IPS-18c (cell line): ENCODE measurements around the gene TMEM82.

ENCODE experiments used
- H3K4me3 ChIP-seq: 2 replicates; pipeline ENCODE4 v1.7.0; 2013; ENCODE audit warnings: low read depth, mild to moderate bottlenecking, low read length, moderate library complexity; ENCODE audit not compliant: insufficient read depth
- H3K9me3 ChIP-seq: one replicate; pipeline ENCODE4 v1.6.1; 2013; ENCODE audit warnings: mild to moderate bottlenecking, low read length, moderate library complexity; ENCODE audit not compliant: control insufficient read depth, insufficient read depth

TMEM82 gene

DNA sequence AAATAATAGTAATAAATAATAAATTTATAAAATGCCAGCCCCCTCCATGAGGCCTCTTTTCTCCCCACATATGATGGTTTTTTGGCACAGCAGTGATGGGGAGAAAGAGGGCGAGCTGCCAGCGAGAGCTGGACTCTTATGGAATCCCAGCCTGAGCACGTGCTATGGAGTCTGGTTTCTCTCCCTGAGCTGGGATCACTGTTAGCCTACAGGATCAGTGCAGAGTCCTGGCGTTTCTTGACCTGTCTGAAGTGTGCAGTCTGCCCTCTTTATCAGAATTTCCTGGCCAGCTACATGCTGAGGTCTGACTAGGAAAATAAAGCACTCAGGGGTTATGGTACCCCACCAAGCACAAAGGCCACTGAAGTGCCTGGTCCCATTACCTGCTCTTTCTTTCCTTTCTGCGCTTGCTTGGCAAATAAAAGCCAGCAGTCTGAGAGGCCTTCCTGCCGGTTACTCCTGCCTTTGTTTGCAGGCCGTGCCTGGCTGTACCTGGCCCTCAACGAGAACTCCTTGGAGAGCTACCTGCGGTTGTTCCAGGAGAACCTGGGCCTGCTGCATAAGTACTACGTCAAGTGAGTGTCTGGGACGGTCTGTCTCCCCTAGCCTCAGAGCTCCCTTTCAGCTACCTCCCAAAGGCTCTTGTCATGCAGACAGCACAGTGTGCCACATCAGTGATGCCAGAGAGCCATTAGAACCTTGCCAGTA is 24.7 kb upstream of the TMEM82 start:
- Histone ChIP-seq H3K4me3 (no peak overlapping the region), H3K9me3 (no peaks in the 10 kb centered on the region)

DNA sequence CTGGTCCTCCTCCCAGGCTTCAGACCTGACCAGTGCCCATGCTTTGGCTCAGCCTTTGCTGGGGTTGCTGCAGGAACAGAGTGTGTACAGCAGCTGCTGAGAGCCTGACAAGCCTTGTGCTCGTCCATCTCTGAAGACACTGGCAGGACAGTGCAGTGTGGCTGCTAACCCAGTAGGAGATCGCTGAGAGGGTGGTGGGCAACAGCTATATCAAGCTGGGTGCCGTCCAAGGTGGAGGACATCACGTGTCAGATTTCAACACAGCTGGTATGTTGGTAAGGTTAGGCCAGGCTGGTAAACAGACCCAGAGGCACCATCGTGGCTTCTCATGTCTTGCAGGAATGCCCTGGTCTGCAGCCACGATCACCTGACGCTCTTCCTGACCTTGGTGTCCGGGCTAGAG is 24.1 kb upstream of the TMEM82 start:
- Histone ChIP-seq H3K4me3 (no peak overlapping the region), H3K9me3 (no peaks in the 10 kb centered on the region)

DNA sequence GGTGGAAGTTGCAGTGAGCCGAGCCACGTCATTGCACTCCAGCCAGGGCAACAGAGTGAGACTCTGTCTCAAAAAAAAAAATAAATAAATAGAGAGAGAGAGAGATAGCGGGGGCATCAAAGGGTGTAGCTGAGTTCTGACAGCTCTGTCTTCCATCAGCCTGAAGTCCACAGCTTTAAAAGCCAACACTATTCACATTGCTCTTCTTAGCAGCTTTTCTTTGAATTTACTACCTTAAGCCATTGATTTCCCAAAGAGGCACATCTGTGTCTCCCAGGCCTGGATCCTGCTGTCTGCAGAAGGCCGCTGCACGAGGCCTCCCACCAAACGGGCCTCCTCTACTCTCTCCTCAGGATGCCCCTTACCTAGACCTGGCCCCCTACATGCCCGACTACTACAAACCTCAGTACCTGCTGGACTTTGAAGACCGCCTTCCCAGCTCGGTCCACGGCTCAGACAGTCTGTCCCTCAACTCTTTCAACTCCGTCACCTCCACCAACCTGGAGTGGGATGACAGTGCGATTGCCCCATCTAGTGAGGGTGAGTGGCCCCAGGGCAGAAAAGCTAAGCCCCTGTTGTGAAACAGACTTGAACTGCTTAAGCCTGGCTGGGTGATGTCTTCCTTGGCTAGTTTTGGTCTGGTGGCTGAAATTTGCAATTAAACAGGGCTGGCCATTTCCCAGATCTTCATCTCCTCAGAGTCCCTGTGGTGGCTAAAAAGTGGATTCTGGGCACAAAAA is 22.7 kb upstream of the TMEM82 start:
- Histone ChIP-seq H3K4me3 (no peak overlapping the region), H3K9me3 (no peaks in the 10 kb centered on the region)

DNA sequence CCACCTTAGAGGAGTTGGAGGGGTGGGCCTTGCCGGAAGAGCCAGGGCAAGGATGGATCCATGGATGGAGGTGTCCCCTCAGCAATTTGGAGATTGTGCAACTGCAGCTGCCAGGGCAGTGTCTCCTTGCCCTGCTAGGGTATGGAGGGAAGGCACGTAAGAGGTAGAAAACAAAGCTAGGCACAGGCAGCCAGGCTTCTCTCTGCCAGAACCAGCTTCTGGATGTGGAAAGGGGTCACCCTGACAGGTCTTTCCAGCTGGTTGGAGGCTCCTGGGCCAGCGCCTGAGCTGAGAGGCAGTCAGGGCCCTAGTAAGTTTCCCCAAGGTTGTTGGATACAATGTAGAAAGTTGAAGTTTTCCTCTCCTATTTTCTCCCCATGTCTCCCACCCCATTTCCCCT is 21.4 kb upstream of the TMEM82 start:
- no peaks in the 10 kb centered on the region for H3K9me3 ChIP-seq
- no peak overlapping the region for H3K4me3 ChIP-seq

DNA sequence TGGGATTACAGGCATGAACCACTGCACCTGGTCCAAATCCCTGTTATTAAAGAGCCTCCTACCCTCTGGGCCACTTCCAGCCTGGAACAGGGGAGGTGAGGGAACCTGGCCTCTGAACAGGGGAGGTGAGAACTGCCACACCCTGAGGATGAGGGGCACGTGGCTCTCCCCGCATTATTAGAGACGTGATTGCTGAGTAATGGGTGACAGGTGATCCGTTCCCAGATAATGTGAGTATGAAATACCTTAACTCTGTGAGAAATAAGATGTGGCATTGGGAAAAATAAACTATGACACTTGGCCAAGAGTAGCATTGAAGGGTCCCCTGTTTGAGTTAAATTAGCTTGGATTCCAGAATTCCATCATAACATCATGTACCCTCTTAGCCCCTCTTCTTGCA is 19.9 kb upstream of the TMEM82 start:
- H3K9me3 ChIP-seq: no peaks in the 10 kb centered on the region
- no peak overlapping the region for H3K4me3 ChIP-seq

DNA sequence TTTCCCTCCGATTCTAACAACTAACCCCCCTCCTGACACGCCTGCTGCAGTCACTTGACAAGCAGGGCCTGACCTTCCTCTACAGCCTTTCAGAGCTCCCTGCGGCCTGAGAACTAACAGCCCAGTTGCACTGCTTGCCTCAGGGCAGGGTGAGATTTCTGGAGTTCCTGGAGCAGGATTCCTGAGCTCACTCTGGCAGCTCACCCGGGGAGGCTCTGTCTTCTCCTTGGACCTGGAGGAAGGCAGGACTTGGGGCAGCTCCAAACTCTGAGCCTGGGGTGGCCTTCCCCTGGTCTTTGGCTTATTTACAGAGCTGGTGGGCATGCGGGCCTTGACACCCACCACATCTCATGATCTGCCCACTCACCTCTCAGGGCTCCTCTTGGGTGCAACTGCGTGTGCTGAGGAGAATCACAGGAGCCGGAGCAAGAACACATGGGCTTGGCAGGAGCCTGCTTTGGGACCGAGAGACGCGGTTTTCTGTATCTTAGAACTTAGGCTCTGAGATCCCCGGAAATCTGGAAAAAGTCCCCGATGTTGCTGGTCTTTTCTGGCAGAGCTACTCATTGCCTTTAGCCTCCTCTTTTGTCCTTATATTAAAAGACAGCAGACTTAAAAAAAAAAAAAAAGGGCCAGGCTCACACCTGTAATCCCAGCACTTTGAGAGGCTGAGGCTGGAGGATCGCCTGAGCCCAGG is 19.3 kb upstream of the TMEM82 start:
- Histone ChIP-seq H3K4me3 (no peak overlapping the region), H3K9me3 (no peaks in the 10 kb centered on the region)

DNA sequence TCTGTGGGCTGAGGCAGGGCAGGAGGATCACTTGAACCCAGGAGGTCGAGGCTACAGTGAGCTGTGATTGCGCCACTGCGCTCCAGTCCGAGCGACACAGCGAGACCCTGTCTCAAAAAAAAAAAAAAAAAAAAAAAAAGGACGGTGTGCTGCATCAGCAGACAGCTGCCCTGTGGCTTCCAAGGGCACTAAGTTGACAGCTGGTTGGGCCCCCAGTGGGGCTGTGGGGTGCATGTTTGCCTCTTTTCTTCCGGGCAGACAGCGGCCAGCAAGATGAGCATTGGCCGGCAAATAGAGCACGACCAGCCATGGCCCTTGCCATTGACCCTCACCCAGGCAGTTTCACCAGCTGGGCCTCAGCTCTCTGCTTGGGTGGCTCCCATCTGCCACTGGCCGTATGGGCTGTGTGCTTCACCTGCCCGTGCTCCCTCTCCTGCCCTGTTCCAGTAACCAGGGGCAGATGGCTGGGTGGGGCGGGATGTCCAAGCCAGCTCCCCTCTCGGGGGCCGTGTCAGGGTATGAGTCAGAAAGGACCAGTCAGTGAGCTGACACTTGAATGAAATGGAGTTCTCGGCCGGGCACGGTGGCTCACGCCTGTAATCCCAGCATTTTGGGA is 18.6 kb upstream of the TMEM82 start:
- Histone ChIP-seq H3K9me3 (no peaks in the 10 kb centered on the region), H3K4me3 (no peak overlapping the region)

DNA sequence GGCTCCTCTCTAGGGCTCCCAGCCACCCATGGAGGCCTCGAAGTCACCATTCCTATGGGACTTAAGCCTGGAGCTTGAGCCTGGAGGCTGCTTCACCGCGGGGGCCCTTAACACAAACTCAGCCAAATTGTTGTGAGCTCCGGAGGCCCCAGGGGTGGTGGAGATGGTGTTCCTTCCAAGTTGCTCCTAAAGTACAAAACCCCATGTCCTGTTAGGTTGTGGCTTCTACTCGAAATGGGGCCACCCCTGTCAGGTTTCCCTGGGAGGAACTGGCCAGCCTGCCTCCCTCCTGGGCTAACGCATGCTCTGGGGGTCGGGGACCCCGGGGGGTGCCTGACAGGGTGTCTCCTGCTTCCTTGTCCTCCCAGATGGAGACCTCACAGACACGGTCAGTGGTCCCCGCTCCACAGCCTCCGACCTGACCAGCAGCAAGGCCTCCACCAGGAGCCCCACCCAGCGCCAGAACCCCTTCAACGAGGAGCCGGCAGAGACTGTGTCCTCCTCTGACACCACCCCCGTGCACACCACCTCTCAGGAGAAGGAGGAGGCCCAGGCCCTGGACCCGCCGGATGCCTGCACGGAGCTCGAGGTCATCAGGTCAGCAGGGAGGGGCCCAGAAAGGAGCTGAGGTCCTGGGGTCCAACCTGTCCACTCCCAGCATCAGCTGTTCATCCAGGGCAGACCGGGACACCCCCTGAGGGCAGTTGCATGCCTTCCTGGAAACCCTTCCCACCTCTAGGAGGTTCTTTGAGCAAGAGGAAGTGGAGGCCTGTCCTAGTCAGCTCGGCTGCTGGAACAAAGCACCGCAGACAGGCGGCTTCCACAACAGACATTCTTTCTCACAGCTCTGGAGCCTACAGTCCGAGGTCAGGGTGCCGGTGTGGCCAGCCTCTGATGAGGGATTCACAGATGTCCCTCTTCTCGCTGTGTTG is 17.1 kb upstream of the TMEM82 start:
- H3K4me3 ChIP-seq: no peak overlapping the region
- H3K9me3 ChIP-seq: no peaks in the 10 kb centered on the region

DNA sequence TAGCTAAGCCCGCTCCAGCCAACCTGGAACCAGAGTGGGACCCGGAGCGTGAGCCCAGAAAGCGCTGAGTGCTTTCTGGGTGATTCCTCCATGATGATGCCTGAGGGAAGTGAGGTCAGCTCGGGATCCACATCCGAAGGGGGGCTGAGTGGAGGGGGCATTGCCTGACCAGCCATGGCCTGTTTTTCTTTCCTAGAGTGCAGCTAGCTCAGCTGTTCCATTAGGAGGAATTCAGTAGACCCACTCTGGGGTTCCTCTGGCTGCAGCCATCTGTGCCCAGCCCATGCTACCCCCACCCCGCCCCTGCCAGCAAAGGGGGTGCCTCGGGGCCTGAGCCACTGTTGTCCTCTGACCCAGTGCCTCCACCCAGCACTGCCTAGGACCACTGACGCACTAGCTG is 15.8 kb upstream of the TMEM82 start:
- no peak overlapping the region for H3K4me3 ChIP-seq
- no peaks in the 10 kb centered on the region for H3K9me3 ChIP-seq

DNA sequence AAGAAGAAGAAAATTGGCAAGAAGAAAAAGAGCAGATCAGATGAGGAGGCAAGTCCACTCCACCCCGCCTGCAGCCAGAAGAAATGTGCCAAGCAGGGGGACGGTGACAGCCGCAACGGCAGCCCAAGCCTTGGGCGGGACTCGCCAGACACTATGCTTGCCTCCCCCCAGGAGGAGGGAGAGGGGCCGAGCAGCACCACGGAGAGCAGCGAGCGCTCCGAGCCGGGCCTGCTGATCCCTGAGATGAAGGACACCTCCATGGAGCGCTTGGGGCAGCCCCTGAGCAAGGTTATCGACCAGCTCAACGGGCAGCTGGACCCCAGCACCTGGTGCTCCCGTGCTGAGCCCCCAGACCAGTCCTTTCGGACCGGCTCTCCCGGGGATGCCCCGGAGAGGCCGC is 15.3 kb upstream of the TMEM82 start:
- no peaks in the 10 kb centered on the region for H3K9me3 ChIP-seq
- no peak overlapping the region for H3K4me3 ChIP-seq

DNA sequence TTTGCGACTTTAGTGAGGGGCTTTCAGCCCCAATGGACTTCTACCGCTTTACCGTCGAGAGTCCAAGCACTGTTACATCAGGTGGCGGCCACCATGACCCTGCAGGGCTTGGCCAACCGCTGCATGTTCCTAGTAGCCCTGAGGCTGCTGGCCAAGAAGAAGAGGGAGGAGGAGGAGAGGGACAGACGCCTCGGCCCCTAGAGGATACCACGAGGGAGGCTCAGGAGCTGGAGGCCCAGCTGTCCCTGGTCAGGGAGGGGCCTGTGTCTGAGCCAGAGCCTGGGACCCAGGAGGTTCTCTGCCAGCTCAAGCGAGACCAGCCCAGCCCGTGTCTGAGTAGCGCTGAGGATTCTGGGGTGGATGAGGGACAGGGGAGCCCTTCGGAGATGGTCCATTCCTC is 14.9 kb upstream of the TMEM82 start:
- Histone ChIP-seq H3K9me3 (no peaks in the 10 kb centered on the region), H3K4me3 (no peak overlapping the region)

DNA sequence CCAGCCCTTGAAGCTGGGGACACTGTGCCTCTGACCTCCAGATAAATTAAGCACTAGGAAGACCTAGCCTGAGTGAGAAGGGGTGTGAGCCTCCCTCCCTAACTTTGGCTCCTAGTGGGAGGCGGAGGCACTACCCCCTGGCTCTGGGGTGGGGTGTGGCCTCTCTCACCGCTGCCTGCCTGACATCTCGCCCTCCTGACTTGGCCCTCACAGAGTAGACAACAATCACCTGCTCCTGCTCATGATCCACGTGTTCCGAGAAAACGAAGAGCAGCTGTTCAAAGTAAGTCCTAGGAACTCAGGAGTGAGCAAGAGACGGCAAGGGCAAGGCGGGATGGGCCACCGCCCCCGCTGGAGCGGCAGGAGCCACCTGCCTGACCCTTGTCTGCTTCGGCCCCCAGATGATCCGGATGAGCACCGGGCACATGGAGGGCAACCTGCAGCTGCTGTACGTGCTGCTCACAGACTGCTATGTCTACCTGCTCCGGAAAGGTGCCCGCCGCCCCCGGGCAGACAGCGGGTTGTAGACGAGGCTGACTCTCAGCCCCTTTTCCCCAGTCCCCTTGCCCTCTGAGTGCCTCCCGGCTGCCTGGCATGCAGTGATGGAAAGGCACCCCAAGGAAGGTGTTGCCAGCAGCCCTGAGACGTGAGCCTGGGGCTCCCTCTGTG is 14.3 kb upstream of the TMEM82 start:
- Histone ChIP-seq H3K4me3 (no peak overlapping the region), H3K9me3 (peaks cover under 1% of the 10 kb centered on the region)

DNA sequence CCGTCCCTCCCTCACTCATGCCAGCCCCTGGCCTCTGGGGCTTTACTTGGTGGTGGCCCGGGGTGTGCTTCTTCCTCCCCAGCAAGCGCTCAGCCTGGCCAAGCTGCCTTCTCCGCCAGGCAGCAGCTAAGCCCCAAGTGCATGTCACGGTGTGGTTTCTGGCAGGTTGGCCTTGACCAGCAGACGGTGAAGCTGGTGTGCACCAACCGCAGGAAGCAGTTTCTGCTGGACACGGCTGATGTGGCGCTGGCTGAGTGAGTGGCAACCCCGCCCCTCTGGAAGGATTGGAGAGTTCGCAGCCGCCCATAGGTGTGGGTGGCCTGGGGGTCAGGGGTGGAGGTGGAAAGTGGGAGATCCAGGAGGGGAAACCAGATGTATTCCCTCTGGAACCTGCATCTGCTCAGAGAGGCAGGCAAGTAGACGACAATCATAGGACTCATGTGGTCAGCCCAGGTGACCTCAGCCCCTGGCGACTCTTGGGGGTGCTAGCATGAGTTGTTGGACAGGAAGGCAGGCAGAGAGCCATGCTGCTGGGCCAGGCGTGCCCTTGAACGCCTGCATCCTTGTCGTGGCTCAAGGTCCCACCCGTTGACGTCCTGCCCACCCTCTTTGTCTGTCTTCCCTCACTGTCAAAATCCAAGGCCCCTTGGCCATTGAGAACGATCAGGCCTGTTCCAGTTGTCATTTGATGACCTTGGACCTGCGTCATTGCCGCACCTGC is 13.2 kb upstream of the TMEM82 start:
- H3K4me3 ChIP-seq: no peak overlapping the region
- H3K9me3 ChIP-seq: peaks cover 2% of the 10 kb centered on the region

DNA sequence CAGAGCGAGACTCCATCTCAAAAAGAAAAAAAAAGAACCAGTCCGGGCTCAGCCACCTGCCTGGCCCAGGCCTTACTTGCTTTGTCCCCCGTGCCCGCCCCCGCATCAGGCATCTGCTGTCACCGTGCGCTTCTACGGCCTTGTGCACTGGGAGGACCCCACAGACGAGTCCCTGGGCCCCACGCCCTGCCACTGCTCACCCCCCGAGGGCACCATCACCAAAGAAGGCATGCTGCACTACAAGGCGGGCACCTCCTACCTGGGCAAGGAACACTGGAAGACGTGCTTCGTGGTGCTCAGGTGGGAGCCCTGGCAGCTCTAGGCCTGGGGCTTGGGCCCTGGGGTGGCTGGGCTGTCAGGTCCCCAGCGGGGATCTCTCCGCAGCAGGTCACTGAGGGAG is 11.9 kb upstream of the TMEM82 start:
- Histone ChIP-seq H3K4me3 (no peak overlapping the region), H3K9me3 (peaks cover 2% of the 10 kb centered on the region)

DNA sequence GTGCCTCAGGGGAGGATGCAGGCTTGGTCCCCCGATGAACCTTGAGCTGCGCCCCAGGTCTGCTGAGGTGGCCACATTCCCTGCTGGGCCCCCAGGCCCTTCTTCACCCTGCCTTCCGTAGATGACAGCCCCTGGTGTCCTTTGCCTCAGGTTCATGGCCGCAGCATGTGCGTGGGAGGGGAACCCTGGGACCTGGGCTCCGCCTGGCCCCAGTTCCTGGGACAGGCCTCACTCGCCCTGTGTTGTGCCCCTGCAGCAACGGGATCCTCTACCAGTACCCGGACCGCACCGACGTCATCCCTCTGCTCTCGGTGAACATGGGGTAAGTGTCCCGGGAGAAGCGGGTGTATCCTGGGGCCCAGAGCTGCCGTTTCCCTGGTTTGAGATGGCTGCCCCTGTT is 11.4 kb upstream of the TMEM82 start:
- H3K9me3 ChIP-seq: peaks cover 2% of the 10 kb centered on the region
- H3K4me3 ChIP-seq: no peak overlapping the region
